Ishikawa (cell line): ENCODE data around the gene TREX2.

ENCODE experiments used
- EP300 ChIP-seq: IDR thresholded peaks from 2 replicates; pipeline ENCODE4 v1.6.1; 2012; ENCODE audit warnings: borderline replicate concordance
- RAD21 ChIP-seq: IDR thresholded peaks from 2 replicates; pipeline ENCODE4 v1.6.1; 2012; ENCODE audit warnings: low read depth
- TAF1 ChIP-seq: IDR thresholded peaks from 2 replicates; pipeline ENCODE4 v1.6.1; 2012; ENCODE audit warnings: low read depth, mild to moderate bottlenecking
- TEAD4 ChIP-seq: IDR thresholded peaks from 2 replicates; pipeline ENCODE4 v1.6.1; 2012
- TF ChIP-seq, protein P1 (sequence below): IDR thresholded peaks from 2 replicates; pipeline ENCODE4 v1.6.1; 2012
- TF ChIP-seq, protein P2 (sequence below): IDR thresholded peaks from 2 replicates; pipeline ENCODE4 v1.6.1; 2012; ENCODE audit warnings: low read depth, mild to moderate bottlenecking

DNA sequence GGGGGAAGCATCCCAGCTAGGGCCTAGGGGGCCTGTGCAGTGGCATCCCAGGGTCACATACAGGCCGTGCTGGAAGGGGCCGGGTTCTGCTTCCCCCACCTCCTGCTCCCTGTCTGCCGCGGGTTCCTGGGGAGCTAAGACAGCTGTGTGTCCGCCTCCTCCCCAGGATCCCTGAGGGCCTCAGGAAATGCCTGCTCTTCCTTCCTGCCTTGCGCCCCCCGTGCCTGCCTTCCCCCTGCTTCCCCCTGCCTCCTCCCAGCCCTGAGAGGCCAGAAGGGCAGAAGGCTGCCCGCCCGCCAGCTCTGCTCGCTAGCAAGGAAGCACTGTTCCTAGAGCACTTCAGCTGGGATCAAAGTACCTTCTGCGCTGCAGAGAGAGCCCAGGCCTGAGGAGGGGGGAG, 46.1 kb upstream of the TREX2 start:
- no peak for TF ChIP-seq EP300
- TF ChIP-seq, protein P1, sequence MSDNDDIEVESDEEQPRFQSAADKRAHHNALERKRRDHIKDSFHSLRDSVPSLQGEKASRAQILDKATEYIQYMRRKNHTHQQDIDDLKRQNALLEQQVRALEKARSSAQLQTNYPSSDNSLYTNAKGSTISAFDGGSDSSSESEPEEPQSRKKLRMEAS = no peak
- no peak for TF ChIP-seq RAD21
- TF ChIP-seq TEAD4 = no peak
- TF ChIP-seq TAF1 = no peak
- TF ChIP-seq, protein P2, sequence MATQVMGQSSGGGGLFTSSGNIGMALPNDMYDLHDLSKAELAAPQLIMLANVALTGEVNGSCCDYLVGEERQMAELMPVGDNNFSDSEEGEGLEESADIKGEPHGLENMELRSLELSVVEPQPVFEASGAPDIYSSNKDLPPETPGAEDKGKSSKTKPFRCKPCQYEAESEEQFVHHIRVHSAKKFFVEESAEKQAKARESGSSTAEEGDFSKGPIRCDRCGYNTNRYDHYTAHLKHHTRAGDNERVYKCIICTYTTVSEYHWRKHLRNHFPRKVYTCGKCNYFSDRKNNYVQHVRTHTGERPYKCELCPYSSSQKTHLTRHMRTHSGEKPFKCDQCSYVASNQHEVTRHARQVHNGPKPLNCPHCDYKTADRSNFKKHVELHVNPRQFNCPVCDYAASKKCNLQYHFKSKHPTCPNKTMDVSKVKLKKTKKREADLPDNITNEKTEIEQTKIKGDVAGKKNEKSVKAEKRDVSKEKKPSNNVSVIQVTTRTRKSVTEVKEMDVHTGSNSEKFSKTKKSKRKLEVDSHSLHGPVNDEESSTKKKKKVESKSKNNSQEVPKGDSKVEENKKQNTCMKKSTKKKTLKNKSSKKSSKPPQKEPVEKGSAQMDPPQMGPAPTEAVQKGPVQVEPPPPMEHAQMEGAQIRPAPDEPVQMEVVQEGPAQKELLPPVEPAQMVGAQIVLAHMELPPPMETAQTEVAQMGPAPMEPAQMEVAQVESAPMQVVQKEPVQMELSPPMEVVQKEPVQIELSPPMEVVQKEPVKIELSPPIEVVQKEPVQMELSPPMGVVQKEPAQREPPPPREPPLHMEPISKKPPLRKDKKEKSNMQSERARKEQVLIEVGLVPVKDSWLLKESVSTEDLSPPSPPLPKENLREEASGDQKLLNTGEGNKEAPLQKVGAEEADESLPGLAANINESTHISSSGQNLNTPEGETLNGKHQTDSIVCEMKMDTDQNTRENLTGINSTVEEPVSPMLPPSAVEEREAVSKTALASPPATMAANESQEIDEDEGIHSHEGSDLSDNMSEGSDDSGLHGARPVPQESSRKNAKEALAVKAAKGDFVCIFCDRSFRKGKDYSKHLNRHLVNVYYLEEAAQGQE = no peak
